K562 (cell line): ENCODE results near the gene PARD3.
"Not testable (repeated sequence)": the region's sequence is repeated elsewhere in the genome, so short reads cannot be mapped to it uniquely, and the experiment has no call there.

Source experiments
- EP300 ChIP-seq: IDR thresholded peaks from 2 replicates; pipeline ENCODE4 v1.6.1; 2012; ENCODE audit warnings: low read length, improper control_type of control experiment
- FOSL1 ChIP-seq: fragments of 200-800 bp; sonication (Bioruptor generic); conservative IDR thresholded peaks from 2 replicates; pipeline ENCODE4 v1.6.1; 2016; ENCODE audit warnings: missing genetic modification characterization, missing compliant biosample characterization
- FOXA1 ChIP-seq: fragments of 450-650 bp; IDR thresholded peaks from 2 replicates; pipeline ENCODE4 v1.6.1; 2016; ENCODE audit warnings: mild to moderate bottlenecking, borderline replicate concordance
- FOXJ3 ChIP-seq: sonication (generic); formaldehyde crosslinking; IDR thresholded peaks from 2 replicates; pipeline ENCODE4 v1.4.0; 2020; ENCODE audit warnings: mild to moderate bottlenecking, missing genetic modification reagents
- TARDBP ChIP-seq: fragments of 450-650 bp; IDR thresholded peaks from 2 replicates; pipeline ENCODE4 v1.6.1; 2016
- TF ChIP-seq, protein P1 (sequence below), 3 experiments: IDR thresholded peaks in 2 of 3; conservative IDR thresholded peaks in 1 of 3; 2 replicates each; pipeline ENCODE4 v1.5.1; 2011 to 2012; ENCODE audit warnings: low read length in 3 of 3, mild to moderate bottlenecking in 3 of 3, control low read depth in 2 of 3, improper control_type of control experiment in 1 of 3, inconsistent platforms in 1 of 3, low read depth in 1 of 3, mixed read lengths in 1 of 3, moderate library complexity in 1 of 3; ENCODE audit not compliant: insufficient read depth in 2 of 3
- TF ChIP-seq, protein P2 (sequence below): fragments of 250-450 bp; sonication (Bioruptor Pico); IDR thresholded peaks from 2 replicates; pipeline ENCODE4 v1.8.0; 2021; ENCODE audit warnings: mild to moderate bottlenecking, moderate library complexity
- TF ChIP-seq, protein P3 (sequence below), 2 experiments: fragments of 200-800 bp in 1 of 2; sonication (Bioruptor generic) in 1 of 2; sonication (generic) in 1 of 2; formaldehyde crosslinking in 1 of 2; IDR thresholded peaks in 1 of 2; conservative IDR thresholded peaks in 1 of 2; 2 replicates each; pipeline versions ENCODE4 v1.5.0 to v1.6.1; 2016 to 2020; ENCODE audit warnings: missing compliant biosample characterization in 1 of 2, missing genetic modification characterization in 1 of 2, missing genetic modification reagents in 1 of 2

DNA sequence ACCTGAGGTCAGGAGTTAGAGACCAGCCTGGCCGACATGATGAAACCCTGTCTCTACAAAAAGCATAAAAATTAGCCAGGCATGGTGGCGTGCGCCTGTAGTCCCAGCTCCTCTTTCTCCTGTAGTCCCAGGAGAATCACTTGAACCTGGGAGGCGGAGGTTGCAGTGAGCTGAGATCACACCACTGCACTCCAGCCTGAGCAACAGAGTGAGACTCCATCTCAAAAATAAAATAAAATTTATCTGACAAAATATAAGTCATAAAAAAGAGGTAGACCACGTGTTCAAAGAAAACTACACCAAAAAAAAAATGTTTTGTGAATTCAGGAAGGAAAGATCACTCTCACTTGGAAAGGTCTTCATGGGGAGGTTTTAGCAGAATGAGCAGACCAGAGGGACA is 114.3 kb downstream of the PARD3 start:
- TF ChIP-seq, protein P1, sequence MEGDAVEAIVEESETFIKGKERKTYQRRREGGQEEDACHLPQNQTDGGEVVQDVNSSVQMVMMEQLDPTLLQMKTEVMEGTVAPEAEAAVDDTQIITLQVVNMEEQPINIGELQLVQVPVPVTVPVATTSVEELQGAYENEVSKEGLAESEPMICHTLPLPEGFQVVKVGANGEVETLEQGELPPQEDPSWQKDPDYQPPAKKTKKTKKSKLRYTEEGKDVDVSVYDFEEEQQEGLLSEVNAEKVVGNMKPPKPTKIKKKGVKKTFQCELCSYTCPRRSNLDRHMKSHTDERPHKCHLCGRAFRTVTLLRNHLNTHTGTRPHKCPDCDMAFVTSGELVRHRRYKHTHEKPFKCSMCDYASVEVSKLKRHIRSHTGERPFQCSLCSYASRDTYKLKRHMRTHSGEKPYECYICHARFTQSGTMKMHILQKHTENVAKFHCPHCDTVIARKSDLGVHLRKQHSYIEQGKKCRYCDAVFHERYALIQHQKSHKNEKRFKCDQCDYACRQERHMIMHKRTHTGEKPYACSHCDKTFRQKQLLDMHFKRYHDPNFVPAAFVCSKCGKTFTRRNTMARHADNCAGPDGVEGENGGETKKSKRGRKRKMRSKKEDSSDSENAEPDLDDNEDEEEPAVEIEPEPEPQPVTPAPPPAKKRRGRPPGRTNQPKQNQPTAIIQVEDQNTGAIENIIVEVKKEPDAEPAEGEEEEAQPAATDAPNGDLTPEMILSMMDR (IDR thresholded peaks at IDR 0.05 in 2 of 3, conservative IDR thresholded peaks at IDR 0.05 in 1 of 3; ENCODE audit: insufficient read depth in 2 of 3, low read depth in 1 of 3, low read length in 3 of 3), result not testable (repeated sequence)
- TF ChIP-seq FOXA1; FOXJ3 (CRISPR knock-in tag); EP300; FOSL1 (tag); TARDBP: not testable (repeated sequence)
- TF ChIP-seq, protein P2, sequence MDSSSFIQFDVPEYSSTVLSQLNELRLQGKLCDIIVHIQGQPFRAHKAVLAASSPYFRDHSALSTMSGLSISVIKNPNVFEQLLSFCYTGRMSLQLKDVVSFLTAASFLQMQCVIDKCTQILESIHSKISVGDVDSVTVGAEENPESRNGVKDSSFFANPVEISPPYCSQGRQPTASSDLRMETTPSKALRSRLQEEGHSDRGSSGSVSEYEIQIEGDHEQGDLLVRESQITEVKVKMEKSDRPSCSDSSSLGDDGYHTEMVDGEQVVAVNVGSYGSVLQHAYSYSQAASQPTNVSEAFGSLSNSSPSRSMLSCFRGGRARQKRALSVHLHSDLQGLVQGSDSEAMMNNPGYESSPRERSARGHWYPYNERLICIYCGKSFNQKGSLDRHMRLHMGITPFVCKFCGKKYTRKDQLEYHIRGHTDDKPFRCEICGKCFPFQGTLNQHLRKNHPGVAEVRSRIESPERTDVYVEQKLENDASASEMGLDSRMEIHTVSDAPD (CRISPR knock-in tag), result not testable (repeated sequence)
- TF ChIP-seq, protein P3, sequence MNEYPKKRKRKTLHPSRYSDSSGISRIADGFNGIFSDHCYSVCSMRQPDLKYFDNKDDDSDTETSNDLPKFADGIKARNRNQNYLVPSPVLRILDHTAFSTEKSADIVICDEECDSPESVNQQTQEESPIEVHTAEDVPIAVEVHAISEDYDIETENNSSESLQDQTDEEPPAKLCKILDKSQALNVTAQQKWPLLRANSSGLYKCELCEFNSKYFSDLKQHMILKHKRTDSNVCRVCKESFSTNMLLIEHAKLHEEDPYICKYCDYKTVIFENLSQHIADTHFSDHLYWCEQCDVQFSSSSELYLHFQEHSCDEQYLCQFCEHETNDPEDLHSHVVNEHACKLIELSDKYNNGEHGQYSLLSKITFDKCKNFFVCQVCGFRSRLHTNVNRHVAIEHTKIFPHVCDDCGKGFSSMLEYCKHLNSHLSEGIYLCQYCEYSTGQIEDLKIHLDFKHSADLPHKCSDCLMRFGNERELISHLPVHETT (CRISPR knock-in tag; conservative IDR thresholded peaks at IDR 0.05 in 1 of 2, IDR thresholded peaks at IDR 0.05 in 1 of 2), result not testable (repeated sequence)
